Heart left ventricle (tissue), 13 donors: ENCODE results near the gene SMG1.
"Not testable (repeated sequence)": the region's sequence is repeated elsewhere in the genome, so short reads cannot be mapped to it uniquely, and the experiment has no call there.

Source experiments
- CTCF ChIP-seq, 12 donors: fragments of 200-600 bp; sonication (generic) in 4 of 12; IDR thresholded peaks; one replicate each; pipeline versions ENCODE4 v1.5.0 to v1.8.0; 2018 to 2022; ENCODE audit warnings: antibody characterized with exemption in 12 of 12, mild to moderate bottlenecking in 5 of 12
- POLR2A ChIP-seq, 2 donors: fragments of 450-650 bp; IDR thresholded peaks; one replicate each; pipeline ENCODE4 v1.6.1; 2017; ENCODE audit warnings: antibody characterized with exemption in 2 of 2, mild to moderate bottlenecking in 2 of 2, moderate library complexity in 2 of 2
- donor health status: ischemic (EF 13 %, LVEDD 7.1; RV severe dilation, severe dysfunction).
- donor health status: DM: no; HTN: yes; CAD: no.
- donor health status: DM: no; HTN: no; CAD: no.
- donor health status: ischemic (EF 25% LVEDD 6.9; RV normal size, moderate dysfunction).
- donor health status: ischemic (EF 25% LVEDD 5.7; RV mildly dilated, moderate dysfunction).
- donor health status: ischemic (EF 35%, LVEDD 5.7; RV mildly dilated, moderate dysfunction).
- donor health status: nonischemic (EF 11% LVEDD 7.7; RV severe dilation, severe dysfunction).
- donor health status: DM: yes; HTN: yes; CAD: no.
- donor health status: PGD.
- donor health status: ischemic (EF 29% LVEDD 5.4; RV normal size, mild dysfunction).
- donor health status: nonischemic (EF 23%, LVEDD 6.1; RV moderate dilation, normal function).

GRCh38 chr16:18956658-18957241 lies 30.5 kb upstream of the SMG1 start:
- TF ChIP-seq CTCF, POLR2A (IDR thresholded peaks at IDR 0.05): not testable (repeated sequence)
